DMS114 treated with DMSO at 0.1 percent for 48 hours (cell line): Measurements from ENCODE around the gene DAB2.

ENCODE experiments used
- DNase-seq: peaks from one replicate; lab custom pipeline; 2025; ENCODE audit not compliant: unreplicated experiment; lab: John Stamatoyannopoulos, UW

The DAB2 gene

DNA sequence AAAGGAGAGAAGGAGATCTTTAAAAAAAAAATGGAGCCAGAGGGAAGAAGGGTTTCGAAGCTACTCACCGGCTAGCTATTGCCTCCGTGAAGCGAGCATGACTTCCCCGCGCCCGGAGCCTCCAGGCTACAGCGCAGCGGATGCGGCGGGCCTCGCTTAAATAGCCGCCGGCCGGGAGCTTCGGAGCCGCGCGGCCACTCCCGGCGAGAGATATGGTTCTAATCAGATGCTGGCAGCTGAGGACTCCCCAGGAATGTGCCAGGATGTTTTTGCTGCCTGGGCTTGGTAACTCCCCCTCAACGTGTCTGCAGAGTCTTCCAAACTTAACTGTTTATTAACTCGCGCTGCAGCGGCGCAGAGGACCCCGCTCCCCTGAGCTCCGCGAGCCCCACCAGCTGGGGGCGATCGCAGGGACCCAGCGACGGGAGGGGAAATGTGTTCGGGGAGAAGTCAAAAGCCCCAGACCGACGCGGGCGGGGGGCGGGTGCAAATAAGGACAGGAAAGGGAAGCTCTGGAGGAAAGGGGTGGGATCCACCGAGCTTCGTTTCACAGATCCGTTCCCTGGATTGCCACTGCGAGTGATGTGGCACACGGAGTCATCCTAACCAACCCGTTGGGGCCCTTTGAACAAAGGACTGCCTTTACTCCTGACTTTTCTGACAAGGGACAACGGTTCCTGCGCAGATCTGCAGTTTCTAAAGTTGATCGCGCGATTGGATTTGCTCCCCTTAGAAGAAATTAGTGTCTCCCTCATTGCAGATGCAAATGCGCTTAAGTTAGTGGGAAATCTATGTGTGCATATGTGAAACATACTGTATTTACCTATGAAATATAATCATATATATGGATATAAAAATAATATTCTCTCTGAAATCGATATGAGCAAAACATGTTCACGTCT lies at the start of gene DAB2:
Gene DAB2, minus strand, starts transcription at position 245 of the 902 bp plus-strand sequence. CDS start 30,660 bp downstream, outside the sequence.
- no peak for DNase-seq

DNA sequence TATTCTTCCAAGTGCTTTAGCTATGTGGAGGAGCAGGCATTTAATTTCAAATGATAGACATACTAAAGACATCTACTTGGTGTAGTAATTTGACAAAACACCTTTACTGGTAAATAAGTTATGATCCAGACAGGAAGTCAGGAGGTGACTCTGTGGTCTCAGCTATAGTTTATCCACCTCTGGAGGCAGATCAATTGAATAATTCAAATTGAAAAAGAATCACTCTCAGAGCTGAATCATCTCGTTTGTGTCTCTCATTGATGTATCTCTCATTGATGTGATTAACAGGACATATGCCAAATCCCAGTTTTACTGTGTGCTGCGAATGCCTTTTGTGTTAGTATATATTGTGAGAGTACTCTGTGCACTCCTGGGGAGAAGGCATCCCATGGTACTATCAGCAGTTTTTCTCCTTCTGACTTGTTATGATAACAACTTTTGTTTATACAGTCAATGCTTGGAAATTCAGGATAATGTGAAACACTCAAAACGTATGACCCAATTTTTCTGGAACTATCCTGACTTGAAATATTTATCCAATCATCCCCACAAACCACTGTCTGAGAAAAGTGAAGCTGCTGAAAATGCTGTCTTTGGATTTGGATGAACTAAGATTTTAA lies 48.5 kb upstream of the DAB2 start:
- DNase-seq, result no peak

GRCh38 chr5:39471836-39472508 lies 47.2 kb upstream of the DAB2 start:
- no peak for DNase-seq

DNA sequence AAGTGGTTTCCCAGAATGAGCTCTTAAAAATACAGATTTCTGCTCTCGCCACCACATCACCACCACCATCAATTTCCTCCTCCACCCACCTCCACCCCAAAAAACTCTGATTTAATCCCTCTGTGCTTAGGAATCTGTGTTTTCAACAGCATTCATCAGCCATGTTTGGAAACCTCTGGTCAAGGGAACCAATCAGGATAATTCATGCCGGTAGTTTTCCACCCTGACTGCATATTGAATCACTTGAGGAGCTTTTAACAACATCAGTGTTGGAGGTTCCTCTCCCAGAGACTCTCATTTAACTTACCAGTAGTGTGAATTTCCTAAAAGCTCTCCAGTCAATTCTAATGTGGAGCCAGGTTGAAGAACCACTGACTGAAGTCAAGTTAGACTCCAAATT lies 46.0 kb upstream of the DAB2 start:
- DNase-seq, result no peak

DNA sequence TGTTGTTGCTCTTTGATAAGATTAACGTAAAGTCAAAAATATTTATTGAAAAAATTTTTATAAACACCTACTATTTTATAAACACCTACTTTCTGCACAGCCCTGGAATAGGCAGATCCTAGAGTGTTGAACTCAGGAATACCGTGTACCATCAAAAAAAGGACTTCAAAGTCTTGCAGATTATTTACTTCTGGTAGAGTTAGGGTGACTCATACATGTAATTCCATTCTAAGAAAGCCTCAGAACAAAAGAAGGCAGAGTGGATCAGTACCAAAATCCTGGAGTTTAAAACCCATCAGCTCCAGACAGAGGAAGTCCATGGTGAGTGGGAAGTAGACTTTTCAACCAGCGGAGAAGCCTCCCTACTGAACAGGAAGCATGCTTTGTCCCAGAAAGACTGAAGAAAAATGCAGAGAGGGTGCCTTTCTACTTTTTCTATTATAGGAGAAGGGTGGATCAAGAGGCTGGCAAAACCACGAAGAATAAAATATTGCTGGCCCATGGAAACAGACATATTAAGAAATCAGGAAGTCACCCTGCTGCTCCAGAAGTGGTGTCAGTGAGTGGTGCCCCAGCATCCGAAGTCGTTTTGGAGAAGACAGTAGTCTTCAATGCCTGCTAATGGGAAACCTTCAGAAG lies 45.1 kb upstream of the DAB2 start:
- DNase-seq, result no peak

DNA sequence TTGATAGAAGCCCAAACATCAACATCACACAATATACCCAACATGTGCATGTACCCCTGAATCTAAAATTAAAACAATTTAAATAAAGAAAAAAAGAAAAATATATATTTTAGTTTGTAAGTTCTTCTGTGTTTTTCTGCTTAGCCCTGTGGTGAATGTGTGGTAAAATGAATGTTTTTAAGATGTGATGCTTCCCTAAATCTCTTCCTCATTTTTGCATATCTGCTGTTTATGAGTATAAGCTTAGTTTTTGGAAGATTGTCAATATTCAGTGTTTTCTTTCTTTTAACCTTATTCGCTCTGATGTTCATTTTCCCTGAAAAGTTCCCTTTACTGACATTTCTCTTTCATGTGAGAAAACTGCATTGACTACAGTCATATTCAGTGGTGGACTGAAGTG lies 44.4 kb upstream of the DAB2 start:
- DNase-seq, result no peak

DNA sequence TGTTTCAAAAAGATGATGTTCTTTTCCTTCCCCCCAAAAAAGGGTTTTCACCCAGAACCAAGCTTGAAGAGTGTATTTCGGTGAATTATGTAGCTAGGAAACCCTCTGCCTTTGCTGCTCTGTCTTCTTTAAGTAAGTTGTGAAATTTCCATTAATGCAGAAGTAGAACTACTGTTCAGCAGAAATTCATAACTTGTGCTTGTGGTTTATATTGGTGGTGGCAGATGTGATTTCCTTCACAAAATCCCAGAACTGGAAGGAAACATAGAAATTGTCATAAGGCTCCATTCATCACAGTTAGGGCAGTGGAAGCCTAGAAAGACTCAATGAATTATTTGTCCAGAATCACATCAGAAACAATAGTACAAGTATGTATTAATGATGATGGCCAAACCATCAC lies 42.1 kb upstream of the DAB2 start:
- DNase-seq, result no peak

DNA sequence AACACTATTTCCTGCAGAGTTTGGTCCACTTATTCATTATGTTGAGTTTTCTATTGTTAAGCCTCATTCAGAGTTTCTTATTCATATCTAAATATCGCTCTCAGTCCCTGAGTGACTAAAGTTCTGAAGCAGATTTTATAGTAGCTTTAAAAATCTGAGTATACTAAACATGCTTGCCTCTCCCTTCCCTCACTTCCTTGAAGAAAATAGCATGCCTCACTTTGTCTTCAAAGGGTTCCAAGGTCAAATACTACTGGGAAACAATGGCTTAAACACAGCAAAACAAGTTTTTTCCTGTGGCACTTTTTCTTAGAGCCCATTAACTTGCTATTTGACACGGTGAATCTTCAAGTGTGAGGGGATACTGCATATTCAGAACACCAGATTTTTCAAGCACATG lies 41.1 kb upstream of the DAB2 start:
- no peak for DNase-seq

GRCh38 chr5:39465097-39465496 lies 40.3 kb upstream of the DAB2 start:
- DNase-seq, result no peak

DNA sequence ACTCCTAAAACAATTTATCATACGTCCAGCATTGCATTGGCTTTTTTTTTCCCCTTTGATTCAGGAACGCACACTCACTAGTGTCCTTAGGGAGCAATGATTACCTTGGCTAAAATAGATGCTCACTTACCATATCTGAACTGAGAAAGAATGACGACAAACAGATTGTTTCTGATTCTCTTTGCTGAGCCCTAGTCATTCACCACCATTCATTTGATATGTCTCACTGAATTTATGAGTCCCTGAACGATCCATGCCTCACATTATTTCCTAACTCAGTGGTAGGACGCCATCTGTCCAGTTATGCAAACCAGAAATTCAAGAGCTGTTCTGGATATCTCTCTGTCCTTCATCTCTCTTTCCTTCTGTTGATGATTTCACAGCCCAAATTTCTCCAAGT lies 39.3 kb upstream of the DAB2 start:
- DNase-seq, result no peak

DNA sequence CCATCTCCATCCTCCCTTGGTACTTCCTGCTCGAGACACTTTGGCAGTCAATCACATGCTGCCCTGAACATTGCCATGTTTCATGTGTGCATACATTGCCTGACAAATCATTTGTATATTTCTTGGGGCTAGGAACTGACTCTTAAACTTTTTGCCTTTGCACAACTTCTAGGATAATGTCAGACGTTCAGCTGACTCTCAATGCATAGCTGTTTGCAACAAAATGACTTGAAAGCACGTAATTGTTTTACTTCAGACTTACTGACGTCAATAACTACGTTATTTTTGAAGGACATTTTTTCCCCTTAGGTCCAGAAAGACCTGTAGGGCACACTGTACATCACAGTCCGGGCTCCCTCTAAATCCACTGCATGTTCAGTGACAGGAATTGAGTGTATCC lies 37.4 kb upstream of the DAB2 start:
- DNase-seq, result no peak

GRCh38 chr5:39461007-39461682 lies 36.4 kb upstream of the DAB2 start:
- DNase-seq, result no peak

GRCh38 chr5:39459907-39460306 lies 35.1 kb upstream of the DAB2 start:
- no peak for DNase-seq

DNA sequence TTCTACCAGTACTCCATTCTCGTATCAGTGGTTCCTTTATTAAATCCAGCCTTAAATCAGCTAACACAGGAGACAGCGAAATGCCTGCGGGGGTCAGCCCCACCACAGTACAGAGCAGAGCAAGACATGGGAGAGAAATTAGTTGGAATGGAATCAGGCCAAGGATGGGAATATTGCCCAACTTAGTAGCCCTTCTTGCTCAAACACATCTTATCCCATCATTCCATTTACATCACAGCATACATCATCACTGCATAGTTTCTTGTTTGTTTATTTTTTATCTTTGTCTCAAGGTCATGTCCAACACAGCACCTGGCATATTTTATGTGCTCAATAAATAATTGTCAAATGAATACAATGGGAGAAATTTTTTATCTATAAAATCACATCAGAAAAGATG lies 34.3 kb upstream of the DAB2 start:
- no peak for DNase-seq

GRCh38 chr5:39455645-39456044 lies 30.9 kb upstream of the DAB2 start:
- DNase-seq, result no peak

GRCh38 chr5:39453606-39454005 lies 28.8 kb upstream of the DAB2 start:
- DNase-seq, result no peak

- DNase-seq, result no peak
Observed at GRCh38 chr5:39452846-39453245, 28.1 kb upstream of the DAB2 start.

DNA sequence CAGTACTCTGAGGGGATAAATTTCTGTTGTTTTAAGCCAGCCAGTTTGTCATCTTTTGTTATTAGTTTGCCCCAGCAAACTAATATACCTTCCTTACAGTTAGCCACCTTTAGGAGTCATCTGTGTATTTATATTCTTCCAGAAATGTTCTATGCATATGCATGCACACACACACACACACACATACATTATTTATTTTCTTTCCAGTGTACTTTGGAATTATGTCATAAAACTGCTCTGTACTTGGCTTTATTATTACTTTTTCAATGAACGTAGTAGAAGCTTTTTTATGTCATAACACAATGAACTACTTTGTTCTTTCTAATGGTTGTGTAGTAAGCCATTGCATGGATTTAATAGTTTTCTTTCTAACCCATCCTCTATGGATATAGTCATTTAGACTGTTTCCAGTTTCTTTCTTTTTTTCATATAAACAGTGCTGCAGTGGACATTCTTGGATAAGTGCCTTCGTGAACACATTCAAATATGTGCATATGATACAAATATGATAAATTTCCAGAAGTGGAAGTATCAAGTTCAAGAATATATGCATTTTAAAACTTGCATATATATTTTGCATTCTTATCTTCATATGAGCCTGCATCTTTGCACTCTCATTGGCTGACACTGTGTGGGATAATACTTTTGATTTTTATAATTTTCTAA lies 26.6 kb upstream of the DAB2 start:
- no peak for DNase-seq

DNA sequence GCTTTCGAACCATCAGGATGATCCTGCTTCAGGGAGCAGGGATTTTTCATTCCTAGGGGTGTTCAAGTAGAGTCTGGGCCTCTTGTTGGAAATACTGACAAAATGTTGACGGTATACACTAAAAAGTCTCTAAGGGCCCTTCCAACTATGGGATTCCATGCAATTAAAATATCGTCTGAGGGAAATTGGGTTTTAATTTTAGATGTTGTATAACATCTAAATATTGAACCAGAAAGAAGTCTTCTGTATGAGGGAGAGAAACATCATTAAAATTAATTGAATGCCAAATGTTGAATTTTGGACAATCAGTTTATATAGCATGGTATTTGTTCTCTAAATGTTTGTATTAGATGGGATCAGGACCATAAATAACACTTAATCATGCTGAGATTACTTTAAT lies 25.7 kb upstream of the DAB2 start:
- no peak for DNase-seq

- DNase-seq, result no peak
Observed at GRCh38 chr5:39449591-39449990, 24.8 kb upstream of the DAB2 start.
